Measurements from ENCODE around the gene ENTPD5.

- TF ChIP-seq POLR2A (IDR thresholded peaks at IDR 0.05) (no peak), CTCF (IDR thresholded peaks at IDR 0.05) (no peak)
Observed at GRCh38 chr14:74018174-74018585, 908 bp downstream of the ENTPD5 start.

Measured in stomach (tissue), 4 donors.